ENCODE data around the gene FNBP1L.

GRCh38 chr1:93574991-93575390 lies 127.1 kb downstream of the FNBP1L start:
- TF ChIP-seq CTCF (IDR thresholded peaks at IDR 0.05) (no peak), POLR2AphosphoS5 (IDR thresholded peaks at IDR 0.05) (no peak), POLR2A (IDR thresholded peaks at IDR 0.05) (no peak)
